ENCODE data around the gene AKAP7.

Gene AKAP7

GRCh38 chr6:131262060-131262459, 126.8 kb downstream of the AKAP7 start:
- no peak overlapping the region for H3K4me3 ChIP-seq (ENCODE audit: low read depth, low read length)
- no peak for DNase-seq
- no peaks in the 10 kb centered on the region for H3K4me1 ChIP-seq
- H3K27me3 ChIP-seq = no peaks in the 10 kb centered on the region
- H3K36me3 ChIP-seq = no peaks in the 10 kb centered on the region
- no peaks in the 10 kb centered on the region for H3K9me3 ChIP-seq
- TF ChIP-seq CTCF (IDR thresholded peaks at IDR 0.05; ENCODE audit: low read depth, low read length) = 0 out of 2 replicates have a peak, but pooled peaks have one; percentile 5

- H3K4me1 ChIP-seq = no peaks in the 10 kb centered on the region
- DNase-seq = no peak
- H3K4me3 ChIP-seq (ENCODE audit: low read depth, low read length) = no peak overlapping the region
- no peaks in the 10 kb centered on the region for H3K36me3 ChIP-seq
- H3K27me3 ChIP-seq = no peaks in the 10 kb centered on the region
- no peak for TF ChIP-seq CTCF (IDR thresholded peaks at IDR 0.05; ENCODE audit: low read depth, low read length)
- H3K9me3 ChIP-seq = no peaks in the 10 kb centered on the region
These were observed 130.7 kb downstream of the AKAP7 start for GRCh38 chr6:131265939-131266338.

- DNase-seq = no peak
- Histone ChIP-seq H3K4me3 (ENCODE audit: low read depth, low read length) (no peak overlapping the region), H3K9me3 (no peaks in the 10 kb centered on the region), H3K4me1 (no peaks in the 10 kb centered on the region), H3K36me3 (no peaks in the 10 kb centered on the region), H3K27me3 (no peaks in the 10 kb centered on the region)
- TF ChIP-seq CTCF (IDR thresholded peaks at IDR 0.05; ENCODE audit: low read depth, low read length) = no peak
These were observed 133.0 kb downstream of the AKAP7 start for GRCh38 chr6:131268303-131268702.

- DNase-seq = no peak
- H3K9me3 ChIP-seq = no peaks in the 10 kb centered on the region
- no peaks in the 10 kb centered on the region for H3K27me3 ChIP-seq
- no peak overlapping the region for H3K4me3 ChIP-seq (ENCODE audit: low read depth, low read length)
- H3K36me3 ChIP-seq = no peaks in the 10 kb centered on the region
- no peaks in the 10 kb centered on the region for H3K4me1 ChIP-seq
- no peak for TF ChIP-seq CTCF (IDR thresholded peaks at IDR 0.05; ENCODE audit: low read depth, low read length)
These were observed 134.5 kb downstream of the AKAP7 start for GRCh38 chr6:131269565-131270391.

GRCh38 chr6:131270534-131270933, 135.3 kb downstream of the AKAP7 start:
- no peaks in the 10 kb centered on the region for H3K4me1 ChIP-seq
- no peak for TF ChIP-seq CTCF (IDR thresholded peaks at IDR 0.05; ENCODE audit: low read depth, low read length)
- no peak for DNase-seq
- H3K4me3 ChIP-seq (ENCODE audit: low read depth, low read length) = no peak overlapping the region
- no peaks in the 10 kb centered on the region for H3K36me3 ChIP-seq
- no peaks in the 10 kb centered on the region for H3K27me3 ChIP-seq
- H3K9me3 ChIP-seq = no peaks in the 10 kb centered on the region

GRCh38 chr6:131275273-131275672, 140.0 kb downstream of the AKAP7 start:
- H3K9me3 ChIP-seq = no peaks in the 10 kb centered on the region
- no peak for DNase-seq
- no peaks in the 10 kb centered on the region for H3K27me3 ChIP-seq
- H3K4me3 ChIP-seq (ENCODE audit: low read depth, low read length) = no peak overlapping the region
- no peak for TF ChIP-seq CTCF (IDR thresholded peaks at IDR 0.05; ENCODE audit: low read depth, low read length)
- H3K4me1 ChIP-seq = no peaks in the 10 kb centered on the region
- no peaks in the 10 kb centered on the region for H3K36me3 ChIP-seq

Measured in BE2C (cell line).